ENCODE results near the gene SLC1A6.
"Not testable (repeated sequence)": the region's sequence is repeated elsewhere in the genome, so short reads cannot be mapped to it uniquely, and the experiment has no call there.

Gene SLC1A6

GRCh38 chr19:14979476-14980255 lies at the start of gene SLC1A6:
SLC1A6 (minus strand) TSS chr19:14979864; CDS start chr19:14972910, 6,954 bp downstream.
- in situ Hi-C loops (cut with MboI; ENCODE audit: low sequenced_read_pairs) = no loop called here

- in situ Hi-C loops (cut with MboI; ENCODE audit: low sequenced_read_pairs) = no loop called here
Observed at GRCh38 chr19:15028490-15028889, 48.8 kb upstream of the SLC1A6 start.

GRCh38 chr19:15025217-15025616 lies 45.6 kb upstream of the SLC1A6 start:
- in situ Hi-C loops (cut with MboI; ENCODE audit: low sequenced_read_pairs) = no loop called here

GRCh38 chr19:15022752-15023151 lies 43.1 kb upstream of the SLC1A6 start:
- in situ Hi-C loops (cut with MboI; ENCODE audit: low sequenced_read_pairs) = no loop called here

- in situ Hi-C loops (cut with MboI; ENCODE audit: low sequenced_read_pairs) = no loop called here
Observed at GRCh38 chr19:15021286-15022007, 41.8 kb upstream of the SLC1A6 start.

GRCh38 chr19:15018836-15019235 lies 39.2 kb upstream of the SLC1A6 start:
- in situ Hi-C loops (cut with MboI; ENCODE audit: low sequenced_read_pairs) = not testable (repeated sequence)

GRCh38 chr19:15015946-15016542 lies 36.4 kb upstream of the SLC1A6 start:
- in situ Hi-C loops (cut with MboI; ENCODE audit: low sequenced_read_pairs) = no loop called here

- in situ Hi-C loops (cut with MboI; ENCODE audit: low sequenced_read_pairs) = no loop called here
Observed at GRCh38 chr19:15014579-15014978, 34.9 kb upstream of the SLC1A6 start.

GRCh38 chr19:15010501-15011300 lies 31.0 kb upstream of the SLC1A6 start:
- in situ Hi-C loops (cut with MboI; ENCODE audit: low sequenced_read_pairs) = no loop called here

GRCh38 chr19:15008308-15008707 lies 28.6 kb upstream of the SLC1A6 start:
- in situ Hi-C loops (cut with MboI; ENCODE audit: low sequenced_read_pairs) = no loop called here

GRCh38 chr19:14997981-14998380 lies 18.3 kb upstream of the SLC1A6 start:
- in situ Hi-C loops (cut with MboI; ENCODE audit: low sequenced_read_pairs) = no loop called here

GRCh38 chr19:14992780-14993179 lies 13.1 kb upstream of the SLC1A6 start:
- in situ Hi-C loops (cut with MboI; ENCODE audit: low sequenced_read_pairs) = no loop called here

GRCh38 chr19:14985133-14985532 lies 5.5 kb upstream of the SLC1A6 start:
- in situ Hi-C loops (cut with MboI; ENCODE audit: low sequenced_read_pairs) = no loop called here

GRCh38 chr19:14978161-14978776 lies 1.4 kb downstream of the SLC1A6 start:
- in situ Hi-C loops (cut with MboI; ENCODE audit: low sequenced_read_pairs) = no loop called here

- in situ Hi-C loops (cut with MboI; ENCODE audit: low sequenced_read_pairs) = no loop called here
Observed at GRCh38 chr19:14977128-14977527, 2.5 kb downstream of the SLC1A6 start.

- in situ Hi-C loops (cut with MboI; ENCODE audit: low sequenced_read_pairs) = no loop called here
Observed at GRCh38 chr19:14974488-14974887, 5.2 kb downstream of the SLC1A6 start.

GRCh38 chr19:14972676-14973075 lies 7.0 kb downstream of the SLC1A6 start:
- in situ Hi-C loops (cut with MboI; ENCODE audit: low sequenced_read_pairs) = no loop called here

GRCh38 chr19:14971474-14971873 lies 8.2 kb downstream of the SLC1A6 start:
- in situ Hi-C loops (cut with MboI; ENCODE audit: low sequenced_read_pairs) = no loop called here

- in situ Hi-C loops (cut with MboI; ENCODE audit: low sequenced_read_pairs) = no loop called here
Observed at GRCh38 chr19:14968247-14968646, 11.4 kb downstream of the SLC1A6 start.

- in situ Hi-C loops (cut with MboI; ENCODE audit: low sequenced_read_pairs) = no loop called here
Observed at GRCh38 chr19:14961956-14962685, 17.5 kb downstream of the SLC1A6 start.

Data from hTERT RPE-1 (cell line).